Hematopoietic multipotent progenitor cell treated with erythropoietin and hydrocortisone succinate and interleukin-3 and kit ligand, for 8 days (in vitro differentiated cells): ENCODE data around the gene ASB16.
A peak's percentile ranks its signal among the peaks of the same experiment; 100 is the strongest.

ENCODE experiments used
- DNase-seq: peaks from one replicate; pipeline ENCODE4 v3.0.0-alpha.2; 2015

Gene ASB16

GRCh38 chr17:44190481-44190880 is 20.0 kb downstream of the ASB16 start:
- no peak for DNase-seq

- DNase-seq, result no peak
Observed at GRCh38 chr17:44191369-44191768, 20.9 kb downstream of the ASB16 start.

GRCh38 chr17:44191941-44192496 is 21.5 kb downstream of the ASB16 start:
- DNase-seq, result no peak

GRCh38 chr17:44192750-44193149 is 22.2 kb downstream of the ASB16 start:
- DNase-seq, result no peak

- no peak for DNase-seq
Observed at GRCh38 chr17:44193326-44194084, 23.0 kb downstream of the ASB16 start.

- DNase-seq, result no peak
Observed at GRCh38 chr17:44197107-44197506, 26.6 kb downstream of the ASB16 start.

- peak; percentile 94 for DNase-seq
Observed at GRCh38 chr17:44197980-44198720, 27.6 kb downstream of the ASB16 start.

GRCh38 chr17:44198721-44199552 is 28.4 kb downstream of the ASB16 start:
- DNase-seq, result peak; percentile 41

GRCh38 chr17:44199553-44200477 is 29.3 kb downstream of the ASB16 start, which contains the start of gene ATXN7L3:
Gene ATXN7L3 (minus strand): TSS chr17:44199884. CDS start chr17:44198070, 1,814 bp downstream.
- peak; percentile 95 for DNase-seq

- peak; percentile 31 for DNase-seq
Observed at GRCh38 chr17:44200478-44201155, 30.1 kb downstream of the ASB16 start.

GRCh38 chr17:44202756-44203155 is 32.3 kb downstream of the ASB16 start:
- DNase-seq, result no peak

- DNase-seq, result peak; percentile 77
Observed at GRCh38 chr17:44203731-44204440, 33.4 kb downstream of the ASB16 start.

- peak; percentile 70 for DNase-seq
Observed at GRCh38 chr17:44204441-44204882, 34.0 kb downstream of the ASB16 start.

GRCh38 chr17:44205962-44206824 is 35.7 kb downstream of the ASB16 start:
- DNase-seq, result no peak

GRCh38 chr17:44206825-44207155 is 36.3 kb downstream of the ASB16 start:
- no peak for DNase-seq

- DNase-seq, result no peak
Observed at GRCh38 chr17:44207319-44207718, 36.8 kb downstream of the ASB16 start.

GRCh38 chr17:44207743-44208142 is 37.2 kb downstream of the ASB16 start:
- peak; percentile 45 for DNase-seq

GRCh38 chr17:44209786-44210341 is 39.4 kb downstream of the ASB16 start:
- DNase-seq, result no peak
